CD4-positive, alpha-beta T cell treated with Interleukin-15 for 1 hour (primary cell): Measurements from ENCODE around the gene ROBO4.

ENCODE experiments used
- DNase-seq: peaks from one replicate; pipeline ENCODE4 v3.0.0-alpha.2; 2020

Gene ROBO4

GRCh38 chr11:124887667-124888013 lies 10.0 kb downstream of the ROBO4 start:
- no peak for DNase-seq

- DNase-seq, result no peak
Observed at GRCh38 chr11:124886978-124887666, 10.5 kb downstream of the ROBO4 start.

GRCh38 chr11:124886476-124886875 lies 11.2 kb downstream of the ROBO4 start:
- DNase-seq, result no peak

- DNase-seq, result no peak
Observed at GRCh38 chr11:124884869-124885479, 12.7 kb downstream of the ROBO4 start.

- no peak for DNase-seq
Observed at GRCh38 chr11:124884340-124884739, 13.3 kb downstream of the ROBO4 start.

GRCh38 chr11:124882339-124883071 lies 15.2 kb downstream of the ROBO4 start:
- no peak for DNase-seq

GRCh38 chr11:124880958-124881357 lies 16.7 kb downstream of the ROBO4 start:
- no peak for DNase-seq

- DNase-seq, result no peak
Observed at GRCh38 chr11:124880290-124880611, 17.4 kb downstream of the ROBO4 start.

GRCh38 chr11:124879493-124880289 lies 18.0 kb downstream of the ROBO4 start:
- no peak for DNase-seq

- no peak for DNase-seq
Observed at GRCh38 chr11:124878759-124879492, 18.7 kb downstream of the ROBO4 start.

- no peak for DNase-seq
Observed at GRCh38 chr11:124877910-124878758, 19.5 kb downstream of the ROBO4 start.

GRCh38 chr11:124877631-124877909 lies 20.1 kb downstream of the ROBO4 start:
- DNase-seq, result no peak

- no peak for DNase-seq
Observed at GRCh38 chr11:124876818-124877630, 20.6 kb downstream of the ROBO4 start.

- peak; percentile 82 for DNase-seq
Observed at GRCh38 chr11:124875943-124876817, 21.5 kb downstream of the ROBO4 start.

- DNase-seq, result no peak
Observed at GRCh38 chr11:124875401-124875800, 22.3 kb downstream of the ROBO4 start.

GRCh38 chr11:124874571-124875255 lies 23.0 kb downstream of the ROBO4 start:
- DNase-seq, result no peak

GRCh38 chr11:124873951-124874350 lies 23.7 kb downstream of the ROBO4 start:
- DNase-seq, result no peak

- DNase-seq, result no peak
Observed at GRCh38 chr11:124872741-124873140, 24.9 kb downstream of the ROBO4 start.

GRCh38 chr11:124872280-124872679 lies 25.4 kb downstream of the ROBO4 start:
- DNase-seq, result no peak

- DNase-seq, result no peak
Observed at GRCh38 chr11:124870430-124870829, 27.2 kb downstream of the ROBO4 start.
